Subcutaneous adipose tissue (tissue), 4 donors: Measurements from ENCODE around the gene COL26A1. TPM values are rescaled to one million over a fixed set of nuclear protein-coding genes. Genes with fewer than 3 reads are reported as not detected.

ENCODE experiments used
- CTCF ChIP-seq: fragments of 450-650 bp; IDR thresholded peaks from one replicate; pipeline ENCODE4 v1.5.1; 2016; ENCODE audit warnings: low read depth, mild to moderate bottlenecking, control low read depth, antibody characterized with exemption, moderate library complexity
- total RNA-seq, 4 donors: library from RNA; depleted of rRNA; stranded (reverse); fragments of >200 nt; gene quantifications; one replicate each; pipeline ENCODE4 v1.1.0, GENCODE V29; 2016

Gene COL26A1
- total RNA-seq, 4 donors from 2014 or later: not detected

GRCh38 chr7:101436221-101436735 lies 73.6 kb downstream of the COL26A1 start:
- TF ChIP-seq CTCF: no peak

GRCh38 chr7:101436857-101437576 lies 74.3 kb downstream of the COL26A1 start:
- no peak for TF ChIP-seq CTCF

- no peak for TF ChIP-seq CTCF
Observed at GRCh38 chr7:101441890-101442289, 79.2 kb downstream of the COL26A1 start.

GRCh38 chr7:101442426-101443070 lies 79.9 kb downstream of the COL26A1 start:
- TF ChIP-seq CTCF: no peak

GRCh38 chr7:101450064-101450463 lies 87.4 kb downstream of the COL26A1 start:
- no peak for TF ChIP-seq CTCF

- no peak for TF ChIP-seq CTCF
Observed at GRCh38 chr7:101453617-101454016, 90.9 kb downstream of the COL26A1 start.

- no peak for TF ChIP-seq CTCF
Observed at GRCh38 chr7:101457001-101457750, 94.5 kb downstream of the COL26A1 start.
